Endometrium (tissue), 2 donors: ENCODE results near the gene TCHH.
"Not testable (repeated sequence)": the region's sequence is repeated elsewhere in the genome, so short reads cannot be mapped to it uniquely, and the experiment has no call there.

Experiments
- FAIRE-seq: peaks from 2 replicates; lab custom pipeline; 2012; peaks lifted over from hg19 to GRCh38; lab: Jason Lieb, UNC
- donor health status: control.
- donor health status: control.

The TCHH gene

GRCh38 chr1:152110860-152111514, 4.3 kb downstream of the TCHH start:
- FAIRE-seq: no peak

GRCh38 chr1:152110365-152110859, 4.8 kb downstream of the TCHH start:
- FAIRE-seq: no peak

- no peak for FAIRE-seq
Measured at GRCh38 chr1:152109998-152110294, 5.3 kb downstream of the TCHH start.

GRCh38 chr1:152109231-152109997, 5.8 kb downstream of the TCHH start:
- FAIRE-seq: no peak

GRCh38 chr1:152108882-152109222, 6.4 kb downstream of the TCHH start:
- no peak for FAIRE-seq

- no peak for FAIRE-seq
Measured at GRCh38 chr1:152107984-152108881, 7.0 kb downstream of the TCHH start.

GRCh38 chr1:152107031-152107983, 7.9 kb downstream of the TCHH start:
- FAIRE-seq: no peak

- FAIRE-seq: no peak
Measured at GRCh38 chr1:152104854-152105253, 10.4 kb downstream of the TCHH start.

GRCh38 chr1:152096931-152097330, 18.3 kb downstream of the TCHH start:
- FAIRE-seq: no peak

- FAIRE-seq: no peak
Measured at GRCh38 chr1:152089014-152089674, 26.1 kb downstream of the TCHH start, which contains the start of gene TCHHL1. Gene TCHHL1 (minus strand): TSS chr1:152089064. CDS start chr1:152088143, 921 bp downstream.

- no peak for FAIRE-seq
Measured at GRCh38 chr1:152086760-152087159, 28.5 kb downstream of the TCHH start.

- no peak for FAIRE-seq
Measured at GRCh38 chr1:152084853-152085252, 30.4 kb downstream of the TCHH start.

GRCh38 chr1:152081026-152081425, 34.2 kb downstream of the TCHH start:
- FAIRE-seq: not testable (repeated sequence)

GRCh38 chr1:152080494-152080893, 34.8 kb downstream of the TCHH start:
- FAIRE-seq: not testable (repeated sequence)

GRCh38 chr1:152078831-152079441, 36.3 kb downstream of the TCHH start:
- no peak for FAIRE-seq

GRCh38 chr1:152072311-152072710, 42.9 kb downstream of the TCHH start:
- FAIRE-seq: no peak

GRCh38 chr1:152071123-152071522, 44.1 kb downstream of the TCHH start:
- no peak for FAIRE-seq

GRCh38 chr1:152067929-152068328, 47.3 kb downstream of the TCHH start:
- no peak for FAIRE-seq

- FAIRE-seq: no peak
Measured at GRCh38 chr1:152067150-152067549, 48.1 kb downstream of the TCHH start.

GRCh38 chr1:152061952-152062351, 53.3 kb downstream of the TCHH start:
- FAIRE-seq: no peak
